HCEC 1CT (cell line): Measurements from ENCODE around the gene CARNS1.

Source experiments
- DNase-seq: peaks from one replicate; pipeline ENCODE4 v3.0.0-alpha.2; 2017

The CARNS1 gene

GRCh38 chr11:67429722-67430121 lies 14.2 kb downstream of the CARNS1 start:
- no peak for DNase-seq

- DNase-seq, result no peak
These were observed 16.1 kb downstream of the CARNS1 start for GRCh38 chr11:67431346-67432249.

- DNase-seq, result no peak
These were observed 17.3 kb downstream of the CARNS1 start for GRCh38 chr11:67432655-67433349.

- no peak for DNase-seq
These were observed 18.3 kb downstream of the CARNS1 start for GRCh38 chr11:67433536-67434394.

GRCh38 chr11:67434395-67434881 lies 19.0 kb downstream of the CARNS1 start:
- no peak for DNase-seq

DNA sequence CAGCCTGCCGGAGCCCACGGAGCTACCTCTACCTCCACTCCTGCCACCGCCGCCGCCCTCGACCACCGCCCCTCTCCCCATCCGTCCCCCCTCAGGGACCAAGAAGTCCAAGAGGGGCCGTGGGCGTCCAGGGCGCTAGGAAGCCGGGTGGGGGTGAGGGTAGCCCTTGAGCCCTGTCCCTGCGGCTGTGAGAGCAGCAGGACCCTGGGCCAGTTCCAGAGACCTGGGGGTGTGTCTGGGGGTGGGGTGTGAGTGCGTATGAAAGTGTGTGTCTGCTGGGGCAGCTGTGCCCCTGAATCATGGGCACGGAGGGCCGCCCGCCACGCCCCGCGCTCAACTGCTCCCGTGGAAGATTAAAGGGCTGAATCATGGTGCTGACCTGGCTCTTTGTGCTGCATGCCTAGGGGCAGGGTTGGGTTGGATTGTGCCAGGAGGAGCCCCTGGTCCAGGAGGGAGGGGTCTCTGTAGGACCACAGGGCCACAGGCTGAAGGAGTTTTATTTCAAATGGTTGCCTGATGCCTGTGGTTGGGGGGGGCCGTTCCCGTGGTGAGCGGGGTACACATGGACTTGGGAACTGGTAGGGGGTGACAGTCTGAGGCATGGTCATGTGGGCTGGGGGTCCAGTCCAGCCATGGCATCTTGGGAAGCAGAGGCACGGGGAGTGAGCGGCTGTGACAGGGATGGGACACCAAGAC lies 19.7 kb downstream of the CARNS1 start:
- DNase-seq, result no peak

DNA sequence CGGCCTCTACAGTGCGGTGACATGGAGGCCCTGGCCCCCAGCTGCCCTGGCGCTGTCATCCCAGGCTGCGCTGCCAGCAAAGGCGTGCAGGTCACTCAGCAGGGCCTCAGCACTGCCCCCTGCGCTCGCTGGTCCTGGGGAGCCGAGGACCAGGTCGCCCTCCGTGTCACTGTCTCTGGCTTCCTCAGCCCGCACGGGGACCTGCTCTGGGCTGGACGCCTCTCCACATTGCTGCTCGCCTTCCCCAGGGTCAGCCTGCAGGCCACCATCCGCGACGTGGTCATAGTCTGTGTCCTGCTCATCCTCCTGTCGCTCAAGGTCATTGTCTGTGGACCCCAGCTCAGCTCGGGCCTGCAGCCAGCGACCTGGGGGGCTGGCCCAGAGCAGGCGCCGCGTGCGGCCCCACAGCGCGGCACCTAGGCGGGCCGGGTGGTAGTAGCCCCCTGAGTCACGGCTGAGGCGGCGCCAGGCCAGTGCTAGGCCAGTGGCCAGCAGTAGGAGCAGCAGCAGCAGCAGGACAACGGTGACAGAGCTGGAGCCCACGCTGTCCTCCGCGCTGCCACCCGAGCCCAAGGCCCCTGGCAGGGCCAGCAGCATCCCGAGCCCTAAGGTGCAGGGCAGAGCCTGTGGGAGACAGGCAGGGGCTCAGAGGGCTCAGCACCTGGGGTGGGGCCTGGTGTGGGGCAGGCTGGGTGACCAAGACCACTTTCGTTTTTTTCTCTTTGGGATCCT lies 20.4 kb downstream of the CARNS1 start:
- no peak for DNase-seq

DNA sequence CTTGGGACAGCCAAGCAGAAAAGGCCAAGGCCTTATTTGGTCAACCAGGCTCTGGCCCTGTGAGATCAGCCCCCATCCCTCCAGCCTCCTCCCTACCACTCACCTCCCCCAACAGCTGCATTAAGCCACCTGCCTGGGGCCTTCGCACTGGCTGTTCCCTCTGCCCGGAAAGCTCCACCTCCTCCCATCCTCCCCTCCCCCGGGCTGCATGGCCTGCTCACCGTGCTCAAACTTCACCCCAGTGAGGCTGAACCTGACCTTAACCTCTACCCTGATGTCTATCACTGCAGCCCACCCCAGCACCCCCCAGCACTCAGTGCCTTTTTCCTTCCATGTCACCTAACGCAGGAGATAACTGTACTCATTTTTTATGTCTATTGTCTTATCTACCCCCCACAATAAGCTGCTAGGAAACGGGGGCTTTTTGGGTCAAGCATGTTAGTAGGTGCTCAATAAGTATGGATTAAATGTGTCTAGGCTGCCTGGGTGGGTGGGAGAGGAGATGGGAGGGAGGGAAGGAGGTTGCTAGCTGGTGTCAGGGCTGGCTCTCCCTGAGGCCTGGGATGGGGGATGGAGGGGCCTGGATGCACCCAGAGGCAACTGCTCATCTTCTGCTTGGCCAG lies 21.1 kb downstream of the CARNS1 start:
- DNase-seq, result no peak

DNA sequence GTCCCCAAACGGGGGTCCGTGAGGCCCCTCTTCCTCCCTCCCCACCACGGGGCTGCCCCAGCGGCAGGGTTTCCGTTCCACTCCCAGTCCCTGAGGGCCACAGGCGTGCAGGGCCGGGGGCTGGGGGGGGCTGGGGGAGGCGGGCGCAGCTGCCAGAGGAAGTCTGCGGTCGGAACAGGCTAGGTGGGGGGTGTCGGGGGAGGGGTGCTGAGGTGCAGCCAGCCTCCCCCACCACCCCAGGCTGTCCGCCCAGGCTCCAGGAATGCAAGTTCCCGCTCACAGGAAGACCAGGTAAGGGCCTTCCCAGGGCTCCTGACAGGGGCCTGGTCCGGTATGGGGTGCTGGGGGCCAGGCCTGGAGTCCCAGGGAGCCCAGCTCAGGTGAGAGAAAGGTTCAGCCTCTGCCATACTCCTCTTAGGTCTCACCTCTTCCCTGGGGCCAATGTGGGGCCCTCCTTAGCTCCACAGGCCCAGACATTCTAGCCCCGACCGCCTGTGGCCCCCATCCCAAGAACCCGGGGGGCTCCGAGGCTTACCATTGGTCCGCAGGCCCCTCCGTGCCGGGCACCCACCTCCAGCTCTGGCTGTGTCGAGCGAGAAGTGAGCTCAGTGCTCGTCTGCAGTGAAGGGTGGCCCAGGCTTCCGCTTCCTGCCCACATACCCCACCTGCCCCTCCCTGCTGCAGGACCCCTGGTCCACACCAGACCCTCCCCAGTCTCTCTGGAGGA lies 21.8 kb downstream of the CARNS1 start, which contains the start of gene PTPRCAP:
TSS of gene PTPRCAP (minus strand) at position 601 of the 727 bp plus-strand sequence. CDS start at position 538, 63 bp downstream.
- no peak for DNase-seq

GRCh38 chr11:67437809-67438157 lies 22.3 kb downstream of the CARNS1 start:
- no peak for DNase-seq

- DNase-seq, result no peak
These were observed 22.9 kb downstream of the CARNS1 start for GRCh38 chr11:67438158-67438902.

GRCh38 chr11:67439321-67440228 lies 24.1 kb downstream of the CARNS1 start:
- DNase-seq, result peak; percentile 25

GRCh38 chr11:67440229-67441097 lies 25.0 kb downstream of the CARNS1 start:
- DNase-seq, result no peak

GRCh38 chr11:67441098-67441563 lies 25.7 kb downstream of the CARNS1 start:
- no peak for DNase-seq

- no peak for DNase-seq
These were observed 26.4 kb downstream of the CARNS1 start for GRCh38 chr11:67441731-67442351.

GRCh38 chr11:67442504-67443404 lies 27.3 kb downstream of the CARNS1 start:
- no peak for DNase-seq
